PFSK-1 (cell line): Measurements from ENCODE around the gene BCAT1.

Experiments used
- FOXP2 ChIP-seq: optimal IDR thresholded peaks from 2 replicates; pipeline ENCODE3; 2011; ENCODE audit warnings: borderline replicate concordance, control low read depth, inconsistent platforms; ENCODE audit not compliant: insufficient read depth; ENCODE audit errors: extremely low read length, extremely low read depth
- POLR2AphosphoS5 ChIP-seq: IDR thresholded peaks from 2 replicates; pipeline ENCODE4 v1.6.1; 2012; ENCODE audit warnings: low read depth, mild to moderate bottlenecking, control low read depth, low read length, moderate library complexity
- SIN3A ChIP-seq: IDR thresholded peaks from 2 replicates; pipeline ENCODE4 v1.6.1; 2012; ENCODE audit warnings: mild to moderate bottlenecking, low read length, moderate library complexity, borderline replicate concordance; ENCODE audit not compliant: insufficient read depth
- TAF1 ChIP-seq: IDR thresholded peaks from 2 replicates; pipeline ENCODE4 v1.6.1; 2012; ENCODE audit warnings: low read length, control low read depth, borderline replicate concordance; ENCODE audit not compliant: insufficient read depth
- TF ChIP-seq, protein P1 (sequence below), 2 experiments: IDR thresholded peaks; 2 replicates each; pipeline versions ENCODE4 v1.6.1 to v1.8.0; 2011 to 2012; ENCODE audit warnings: low read depth in 2 of 2, low read length in 2 of 2, control low read depth in 1 of 2, inconsistent platforms in 1 of 2, mild to moderate bottlenecking in 1 of 2, moderate library complexity in 1 of 2; ENCODE audit not compliant: insufficient read depth in 1 of 2

The BCAT1 gene

GRCh38 chr12:24982250-24982649 is 33.3 kb upstream of the BCAT1 start:
- no peak for TF ChIP-seq FOXP2
- TF ChIP-seq, protein P1, sequence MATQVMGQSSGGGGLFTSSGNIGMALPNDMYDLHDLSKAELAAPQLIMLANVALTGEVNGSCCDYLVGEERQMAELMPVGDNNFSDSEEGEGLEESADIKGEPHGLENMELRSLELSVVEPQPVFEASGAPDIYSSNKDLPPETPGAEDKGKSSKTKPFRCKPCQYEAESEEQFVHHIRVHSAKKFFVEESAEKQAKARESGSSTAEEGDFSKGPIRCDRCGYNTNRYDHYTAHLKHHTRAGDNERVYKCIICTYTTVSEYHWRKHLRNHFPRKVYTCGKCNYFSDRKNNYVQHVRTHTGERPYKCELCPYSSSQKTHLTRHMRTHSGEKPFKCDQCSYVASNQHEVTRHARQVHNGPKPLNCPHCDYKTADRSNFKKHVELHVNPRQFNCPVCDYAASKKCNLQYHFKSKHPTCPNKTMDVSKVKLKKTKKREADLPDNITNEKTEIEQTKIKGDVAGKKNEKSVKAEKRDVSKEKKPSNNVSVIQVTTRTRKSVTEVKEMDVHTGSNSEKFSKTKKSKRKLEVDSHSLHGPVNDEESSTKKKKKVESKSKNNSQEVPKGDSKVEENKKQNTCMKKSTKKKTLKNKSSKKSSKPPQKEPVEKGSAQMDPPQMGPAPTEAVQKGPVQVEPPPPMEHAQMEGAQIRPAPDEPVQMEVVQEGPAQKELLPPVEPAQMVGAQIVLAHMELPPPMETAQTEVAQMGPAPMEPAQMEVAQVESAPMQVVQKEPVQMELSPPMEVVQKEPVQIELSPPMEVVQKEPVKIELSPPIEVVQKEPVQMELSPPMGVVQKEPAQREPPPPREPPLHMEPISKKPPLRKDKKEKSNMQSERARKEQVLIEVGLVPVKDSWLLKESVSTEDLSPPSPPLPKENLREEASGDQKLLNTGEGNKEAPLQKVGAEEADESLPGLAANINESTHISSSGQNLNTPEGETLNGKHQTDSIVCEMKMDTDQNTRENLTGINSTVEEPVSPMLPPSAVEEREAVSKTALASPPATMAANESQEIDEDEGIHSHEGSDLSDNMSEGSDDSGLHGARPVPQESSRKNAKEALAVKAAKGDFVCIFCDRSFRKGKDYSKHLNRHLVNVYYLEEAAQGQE (IDR thresholded peaks at IDR 0.05; ENCODE audit: insufficient read depth in 1 of 2, low read depth in 2 of 2, low read length in 2 of 2) = no peak
- TF ChIP-seq POLR2AphosphoS5 = no peak
- TF ChIP-seq TAF1 = no peak
- no peak for TF ChIP-seq SIN3A

- no peak for TF ChIP-seq POLR2AphosphoS5
- TF ChIP-seq, protein P1 (IDR thresholded peaks at IDR 0.05; ENCODE audit: insufficient read depth in 1 of 2, low read depth in 2 of 2, low read length in 2 of 2) = no peak
- no peak for TF ChIP-seq FOXP2
- no peak for TF ChIP-seq SIN3A
- no peak for TF ChIP-seq TAF1
Measured at GRCh38 chr12:24979976-24980730, 31.3 kb upstream of the BCAT1 start.

DNA sequence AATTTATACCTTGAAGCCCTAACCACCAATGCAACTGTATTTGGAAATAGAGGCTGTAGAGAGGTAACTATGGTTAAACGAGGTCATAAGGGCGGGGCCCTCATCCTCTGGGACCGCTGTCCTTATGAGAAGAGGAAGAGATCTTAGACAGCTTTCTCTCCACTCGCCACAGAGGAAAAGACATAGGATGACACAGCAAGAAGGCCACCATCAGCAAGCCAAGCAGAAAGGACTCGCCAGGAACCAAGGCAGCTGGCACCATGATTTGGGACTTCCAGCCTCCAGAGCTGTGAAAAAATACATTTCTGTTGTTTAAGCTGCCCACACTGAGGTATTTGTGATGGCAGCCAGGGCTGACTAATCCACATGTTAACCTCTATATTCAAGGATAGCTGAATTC is 30.4 kb upstream of the BCAT1 start:
- no peak for TF ChIP-seq POLR2AphosphoS5
- TF ChIP-seq SIN3A = no peak
- TF ChIP-seq FOXP2 = no peak
- no peak for TF ChIP-seq TAF1
- TF ChIP-seq, protein P1 (IDR thresholded peaks at IDR 0.05; ENCODE audit: insufficient read depth in 1 of 2, low read depth in 2 of 2, low read length in 2 of 2) = no peak

DNA sequence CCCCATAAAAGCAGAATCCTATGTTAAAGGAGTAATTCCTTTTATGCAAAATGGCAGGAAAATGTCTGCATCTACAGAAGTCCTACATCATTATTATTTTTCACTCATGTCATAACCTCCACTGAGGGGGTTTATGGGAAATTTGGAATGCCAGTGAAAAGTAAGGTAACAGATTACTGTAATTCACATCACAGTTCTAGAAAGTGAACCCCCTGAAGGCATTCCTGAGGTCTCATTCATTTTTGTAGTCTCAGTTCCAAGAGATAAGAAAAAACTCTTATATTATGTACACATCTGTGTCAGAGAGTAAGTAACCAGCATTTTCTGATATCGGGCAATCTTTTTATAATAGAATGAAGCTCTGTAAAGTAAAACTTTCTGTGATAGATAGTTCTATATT is 28.8 kb upstream of the BCAT1 start:
- TF ChIP-seq FOXP2 (no peak), SIN3A (no peak), POLR2AphosphoS5 (no peak), TAF1 (no peak)
- TF ChIP-seq, protein P1 (IDR thresholded peaks at IDR 0.05; ENCODE audit: insufficient read depth in 1 of 2, low read depth in 2 of 2, low read length in 2 of 2) = no peak
